SK-N-SH (cell line): ENCODE data around the gene ETNK2. TPM values are rescaled to one million over a fixed set of nuclear protein-coding genes. Genes with fewer than 3 reads are reported as not detected.

Experiments
- CTCF ChIA-PET: fragments of 300-600, 350-600 bp; formaldehyde crosslinking; extraction: SDS; loops from one replicate; lab custom pipeline; 2021; lab: Yijun Ruan, JAX
- POLR2A ChIA-PET: fragments of 350-600 bp; sonication (Branson Sonifier 250); formaldehyde crosslinking; extraction: SDS; loops from one replicate; lab custom pipeline; 2020; ENCODE audit warnings: antibody characterized with exemption, inconsistent platforms; lab: Yijun Ruan, JAX
- DNase-seq: peaks from one replicate; pipeline ENCODE4 v3.0.0; 2012
- H2AFZ ChIP-seq: fragments of 200-600 bp; sonication (generic); 2 replicates; pipeline ENCODE4 v1.8.1; 2016; ENCODE audit warnings: antibody characterized with exemption, mild to moderate bottlenecking, low read depth
- H3F3A ChIP-seq: fragments of 200-600 bp; sonication (generic); replicated peaks from 2 replicates; pipeline ENCODE3; 2016; ENCODE audit warnings: antibody characterized with exemption, mild to moderate bottlenecking; ENCODE audit not compliant: insufficient read depth
- H3K27ac ChIP-seq, 2 experiments: fragments of 200-500 bp in 1 of 2; fragments of 200-600 bp in 1 of 2; sonication (Bioruptor generic) in 1 of 2; sonication (generic), shearing (Covaris generic) in 1 of 2; 2 replicates each; pipeline versions ENCODE4 v1.5.1 to v1.6.1; 2014 to 2016; ENCODE audit warnings: low read depth in 2 of 2, inconsistent platforms in 1 of 2, low read length in 1 of 2, mild to moderate bottlenecking in 1 of 2, mixed read lengths in 1 of 2
- H3K27me3 ChIP-seq: fragments of 200-600 bp; sonication (generic), shearing (Covaris generic); 2 replicates; pipeline ENCODE4 v1.6.1; 2016; ENCODE audit warnings: mixed run types; ENCODE audit not compliant: insufficient read depth
- H3K36me3 ChIP-seq, 2 experiments: fragments of 200-500 bp in 1 of 2; fragments of 200-600 bp in 1 of 2; sonication (Bioruptor generic) in 1 of 2; sonication (generic) in 1 of 2; replicated peaks in 1 of 2; 2 replicates each; pipeline versions ENCODE3 to v1.5.1; 2014 to 2016; ENCODE audit warnings: low read length in 1 of 2, mild to moderate bottlenecking in 1 of 2; ENCODE audit not compliant: insufficient read depth in 2 of 2, control insufficient read depth in 1 of 2
- H3K4me1 ChIP-seq, 2 experiments: fragments of 200-500 bp in 1 of 2; fragments of 200-600 bp in 1 of 2; sonication (Bioruptor generic) in 1 of 2; sonication (generic), shearing (Covaris generic) in 1 of 2; 2 replicates each; pipeline versions ENCODE4 v1.5.1 to v1.6.1; 2014 to 2016; ENCODE audit warnings: low read depth in 1 of 2, low read length in 1 of 2, mixed run types in 1 of 2; ENCODE audit not compliant: insufficient read depth in 2 of 2, control insufficient read depth in 1 of 2
- H3K4me2 ChIP-seq: fragments of 200-600 bp; sonication (generic), shearing (Covaris generic); 2 replicates; pipeline ENCODE4 v1.6.1; 2017; ENCODE audit warnings: mixed run types
- H3K4me3 ChIP-seq, 2 experiments: fragments of 200-500 bp in 1 of 2; fragments of 200-600 bp in 1 of 2; sonication (Bioruptor generic) in 1 of 2; sonication (generic), shearing (Covaris generic) in 1 of 2; 2 replicates each; pipeline versions ENCODE4 v1.5.1 to v1.8.1; 2014 to 2016; ENCODE audit warnings: low read depth in 2 of 2, inconsistent platforms in 1 of 2, low read length in 1 of 2, mild to moderate bottlenecking in 1 of 2, mixed read lengths in 1 of 2, moderate library complexity in 1 of 2
- H3K79me2 ChIP-seq: fragments of 200-600 bp; sonication (generic); 2 replicates; pipeline ENCODE4 v1.8.1; 2017; ENCODE audit warnings: mild to moderate bottlenecking; ENCODE audit not compliant: insufficient read depth
- H3K9ac ChIP-seq: fragments of 200-600 bp; sonication (generic); 2 replicates; pipeline ENCODE4 v1.6.1; 2017; ENCODE audit warnings: mixed run types
- H3K9me2 ChIP-seq: fragments of 200-600 bp; sonication (generic); 2 replicates; pipeline ENCODE4 v1.6.1; 2017; ENCODE audit warnings: mixed run types
- H3K9me3 ChIP-seq: fragments of 200-600 bp; sonication (generic); 2 replicates; pipeline ENCODE4 v1.6.1; 2017; ENCODE audit warnings: mixed run types, mild to moderate bottlenecking, moderate library complexity
- H4K20me1 ChIP-seq: fragments of 200-600 bp; sonication (generic); 2 replicates; pipeline ENCODE4 v1.6.1; 2017; ENCODE audit warnings: mild to moderate bottlenecking, mixed run types; ENCODE audit not compliant: insufficient read depth
- CHD2 ChIP-seq: fragments of 150-350 bp; IDR thresholded peaks from 2 replicates; pipeline ENCODE4 v1.6.1; 2018; ENCODE audit warnings: low read length; ENCODE audit not compliant: partially characterized antibody
- ELF1 ChIP-seq: IDR thresholded peaks from 2 replicates; pipeline ENCODE4 v1.4.0; 2012
- EP300 ChIP-seq, 2 experiments: IDR thresholded peaks; 2 replicates each; pipeline versions ENCODE4 v1.4.0 to v1.6.1; 2012; ENCODE audit warnings: borderline replicate concordance in 1 of 2, low read depth in 1 of 2, low read length in 1 of 2
- FOSL2 ChIP-seq: IDR thresholded peaks from 2 replicates; pipeline ENCODE4 v1.4.0; 2012; ENCODE audit warnings: low read depth, mild to moderate bottlenecking, moderate library complexity, borderline replicate concordance
- JUND ChIP-seq: IDR thresholded peaks from 2 replicates; pipeline ENCODE4 v1.4.0; 2012
- MEF2A ChIP-seq: IDR thresholded peaks from 2 replicates; pipeline ENCODE4 v1.4.0; 2012; ENCODE audit warnings: low read depth, borderline replicate concordance
- MXI1 ChIP-seq: IDR thresholded peaks from 2 replicates; pipeline ENCODE4 v1.6.1; 2012; ENCODE audit warnings: mild to moderate bottlenecking, low read depth, low read length, improper control_type of control experiment
- NFIC ChIP-seq: IDR thresholded peaks from 2 replicates; pipeline ENCODE4 v1.4.0; 2012; ENCODE audit warnings: borderline replicate concordance
- NRF1 ChIP-seq: IDR thresholded peaks from 2 replicates; pipeline ENCODE4 v1.6.1; 2012; ENCODE audit warnings: low read depth, mild to moderate bottlenecking, low read length
- PBX3 ChIP-seq: IDR thresholded peaks from 2 replicates; pipeline ENCODE4; 2012
- RAD21 ChIP-seq: IDR thresholded peaks from 2 replicates; pipeline ENCODE4 v1.6.1; 2012; ENCODE audit warnings: mild to moderate bottlenecking, low read length
- RXRA ChIP-seq: IDR thresholded peaks from 2 replicates; pipeline ENCODE4 v1.4.0; 2012; ENCODE audit warnings: low read depth, mild to moderate bottlenecking, borderline replicate concordance
- SMC3 ChIP-seq: IDR thresholded peaks from 2 replicates; pipeline ENCODE4 v1.6.1; 2012; ENCODE audit warnings: low read depth, low read length, improper control_type of control experiment
- TAF1 ChIP-seq: IDR thresholded peaks from 2 replicates; pipeline ENCODE4 v1.6.1; 2012; ENCODE audit warnings: low read depth, mild to moderate bottlenecking, low read length, moderate library complexity, borderline replicate concordance
- TCF12 ChIP-seq: IDR thresholded peaks from 2 replicates; pipeline ENCODE4 v1.4.0; 2012
- TEAD4 ChIP-seq: IDR thresholded peaks from 2 replicates; pipeline ENCODE4 v1.4.0; 2012; ENCODE audit warnings: mild to moderate bottlenecking, borderline replicate concordance; ENCODE audit not compliant: insufficient read depth
- YY1 ChIP-seq: IDR thresholded peaks from 2 replicates; pipeline ENCODE4 v1.4.0; 2012; ENCODE audit warnings: low read depth, mild to moderate bottlenecking
- ZBTB33 ChIP-seq: IDR thresholded peaks from 2 replicates; pipeline ENCODE4 v1.4.0; 2012; ENCODE audit warnings: low read depth, borderline replicate concordance
- WGBS: methylation state at CpG from one replicate; pipeline ENCODE4 v1.1.6; 2017; ENCODE audit warnings: low lambda C conversion rate; 5-methylcytosine and 5-hydroxymethylcytosine counted together
- polyA plus RNA-seq, 3 experiments: library from polyadenylated mRNA; depleted of rRNA; stranded (reverse); fragments of >200 nt; gene quantifications; 2 replicates each; pipeline ENCODE4 v1.2.3, GENCODE V29; 2012
- TF ChIP-seq, protein P1 (sequence below): fragments of 200-600 bp; sonication (generic); IDR thresholded peaks from 2 replicates; pipeline ENCODE4 v1.6.1; 2017; ENCODE audit warnings: antibody characterized with exemption, mild to moderate bottlenecking, moderate library complexity

The ETNK2 gene
- polyA plus RNA-seq, 1 of the 3 experiments (the other 2 are of a cell fraction): 16.1 TPM

GRCh38 chr1:204176049-204176448, 24.2 kb upstream of the ETNK2 start:
- Histone ChIP-seq H3K79me2 (no peaks in the 10 kb centered on the region), H3K4me3 (no peak overlapping the region), H3K4me1 (0 out of 4 replicates have a peak, but pooled peaks cover 0 to 3% of the 10 kb centered on the region in 2 experiments), H3K9ac (no peak overlapping the region), H2AFZ (no peak overlapping the region), H3F3A (no peaks in the 10 kb centered on the region), H3K9me3 (no peaks in the 10 kb centered on the region), H3K4me2 (no peak overlapping the region), H3K9me2 (no peaks in the 10 kb centered on the region), H3K36me3 (no peaks in the 10 kb centered on the region), H4K20me1 (no peaks in the 10 kb centered on the region), H3K27ac (no peak overlapping the region), H3K27me3 (no peaks in the 10 kb centered on the region; the same call in 1 of the 2 replicates)
- ChIA-PET CTCF (interaction anchor here (0.7 to 20.5 kb wide), 7 partner anchors 13 to 235 kb away, joined by 3 to 302 read pairs (median 4); partner anchors contain the start of genes GOLT1A and PLEKHA6), POLR2A (no interaction called here)
- 41% methylated on average over 5 of the region's 5 CpGs for WGBS
- no peak for DNase-seq
- TF ChIP-seq YY1 (no peak), NFIC (no peak), EP300 (IDR thresholded peaks at IDR 0.05; ENCODE audit: borderline replicate concordance in 1 of 2, low read depth in 1 of 2, low read length in 1 of 2) (no peak), ELF1 (no peak), CHD2 (no peak), NRF1 (no peak), TEAD4 (no peak), JUND (no peak), RAD21 (no peak), MXI1 (no peak), PBX3 (no peak), TCF12 (no peak), RXRA (no peak), SMC3 (no peak), ZBTB33 (no peak), FOSL2 (no peak), MEF2A (no peak), TAF1 (no peak)
- TF ChIP-seq, protein P1, sequence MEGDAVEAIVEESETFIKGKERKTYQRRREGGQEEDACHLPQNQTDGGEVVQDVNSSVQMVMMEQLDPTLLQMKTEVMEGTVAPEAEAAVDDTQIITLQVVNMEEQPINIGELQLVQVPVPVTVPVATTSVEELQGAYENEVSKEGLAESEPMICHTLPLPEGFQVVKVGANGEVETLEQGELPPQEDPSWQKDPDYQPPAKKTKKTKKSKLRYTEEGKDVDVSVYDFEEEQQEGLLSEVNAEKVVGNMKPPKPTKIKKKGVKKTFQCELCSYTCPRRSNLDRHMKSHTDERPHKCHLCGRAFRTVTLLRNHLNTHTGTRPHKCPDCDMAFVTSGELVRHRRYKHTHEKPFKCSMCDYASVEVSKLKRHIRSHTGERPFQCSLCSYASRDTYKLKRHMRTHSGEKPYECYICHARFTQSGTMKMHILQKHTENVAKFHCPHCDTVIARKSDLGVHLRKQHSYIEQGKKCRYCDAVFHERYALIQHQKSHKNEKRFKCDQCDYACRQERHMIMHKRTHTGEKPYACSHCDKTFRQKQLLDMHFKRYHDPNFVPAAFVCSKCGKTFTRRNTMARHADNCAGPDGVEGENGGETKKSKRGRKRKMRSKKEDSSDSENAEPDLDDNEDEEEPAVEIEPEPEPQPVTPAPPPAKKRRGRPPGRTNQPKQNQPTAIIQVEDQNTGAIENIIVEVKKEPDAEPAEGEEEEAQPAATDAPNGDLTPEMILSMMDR: no peak
